ENCODE measurements around the gene RALGAPA1. TPM values are rescaled to one million over a fixed set of nuclear protein-coding genes. Genes with fewer than 3 reads are reported as not detected.
A peak's percentile ranks its signal among the peaks of the same experiment; 100 is the strongest.
"Not testable (repeated sequence)": the region's sequence is repeated elsewhere in the genome, so short reads cannot be mapped to it uniquely, and the experiment has no call there.

The RALGAPA1 gene
- total RNA-seq, 1 donor from 2014 or later = 64.5 TPM

DNA sequence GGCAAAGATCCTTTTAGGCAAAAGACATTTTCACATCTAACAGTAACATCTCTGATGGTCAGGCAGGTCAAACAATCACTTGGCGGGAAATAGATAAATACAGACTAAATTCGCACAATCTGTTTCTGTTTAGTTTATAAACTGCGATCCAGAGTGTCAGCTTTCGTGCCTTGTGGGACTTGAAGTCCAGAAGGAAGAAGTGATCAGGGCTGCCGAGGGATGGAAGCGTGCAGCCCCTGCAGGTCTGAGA is 16.8 kb upstream of the RALGAPA1 start:
- H3K27me3 Mint-ChIP-seq (ENCODE audit: low read depth) = peaks cover 3% of the 10 kb centered on the region
- H3K4me1 Mint-ChIP-seq = peaks cover 15% of the 10 kb centered on the region
- TF ChIP-seq, protein P1, sequence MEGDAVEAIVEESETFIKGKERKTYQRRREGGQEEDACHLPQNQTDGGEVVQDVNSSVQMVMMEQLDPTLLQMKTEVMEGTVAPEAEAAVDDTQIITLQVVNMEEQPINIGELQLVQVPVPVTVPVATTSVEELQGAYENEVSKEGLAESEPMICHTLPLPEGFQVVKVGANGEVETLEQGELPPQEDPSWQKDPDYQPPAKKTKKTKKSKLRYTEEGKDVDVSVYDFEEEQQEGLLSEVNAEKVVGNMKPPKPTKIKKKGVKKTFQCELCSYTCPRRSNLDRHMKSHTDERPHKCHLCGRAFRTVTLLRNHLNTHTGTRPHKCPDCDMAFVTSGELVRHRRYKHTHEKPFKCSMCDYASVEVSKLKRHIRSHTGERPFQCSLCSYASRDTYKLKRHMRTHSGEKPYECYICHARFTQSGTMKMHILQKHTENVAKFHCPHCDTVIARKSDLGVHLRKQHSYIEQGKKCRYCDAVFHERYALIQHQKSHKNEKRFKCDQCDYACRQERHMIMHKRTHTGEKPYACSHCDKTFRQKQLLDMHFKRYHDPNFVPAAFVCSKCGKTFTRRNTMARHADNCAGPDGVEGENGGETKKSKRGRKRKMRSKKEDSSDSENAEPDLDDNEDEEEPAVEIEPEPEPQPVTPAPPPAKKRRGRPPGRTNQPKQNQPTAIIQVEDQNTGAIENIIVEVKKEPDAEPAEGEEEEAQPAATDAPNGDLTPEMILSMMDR (IDR thresholded peaks at IDR 0.05; ENCODE audit: unreplicated experiment) = no peak
- no peaks in the 10 kb centered on the region for H3K36me3 Mint-ChIP-seq
- H3K27ac Mint-ChIP-seq = peak overlapping the region; percentile 78
- no peak for DNase-seq (ENCODE audit: low spot score in 2 of 2, unreplicated experiment in 2 of 2)
- H3K9me3 Mint-ChIP-seq = no peaks in the 10 kb centered on the region
- peak overlapping the region; percentile 76 for H3K4me3 Mint-ChIP-seq

DNA sequence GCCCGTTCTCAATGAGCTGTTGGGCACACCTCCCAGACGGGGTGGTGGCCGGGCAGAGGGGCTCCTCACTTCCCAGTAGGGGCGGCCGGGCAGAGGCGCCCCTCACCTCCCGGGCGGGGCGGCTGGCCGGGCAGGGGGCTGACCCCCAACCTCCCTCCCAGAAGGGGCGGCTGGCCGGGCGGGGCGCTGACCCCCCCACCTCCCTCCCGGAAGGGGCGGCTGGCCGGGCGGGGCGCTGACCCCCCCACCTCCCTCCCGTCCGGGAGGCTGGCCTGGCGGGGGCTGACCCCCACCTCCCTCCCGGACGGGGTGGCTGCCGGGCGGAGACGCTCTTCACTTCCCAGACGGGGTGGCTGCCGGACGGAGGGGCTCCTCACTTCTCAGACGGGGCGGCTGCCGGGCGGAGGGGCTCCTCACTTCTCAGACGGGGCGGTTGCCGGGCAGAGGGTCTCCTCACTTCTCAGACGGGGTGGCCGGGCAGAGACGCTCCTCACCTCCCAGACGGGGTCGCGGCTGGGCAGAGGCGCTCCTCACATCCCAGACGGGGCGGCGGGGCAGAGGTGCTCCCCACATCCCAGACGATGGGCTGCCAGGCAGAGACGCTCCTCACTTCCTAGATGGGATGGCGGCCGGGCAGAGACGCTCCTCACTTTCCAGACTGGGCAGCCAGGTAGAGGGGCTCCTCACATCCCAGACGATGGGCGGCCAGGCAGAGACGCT is 15.5 kb upstream of the RALGAPA1 start:
- H3K27ac Mint-ChIP-seq; DNase-seq (ENCODE audit: low spot score in 2 of 2, unreplicated experiment in 2 of 2); H3K27me3 Mint-ChIP-seq (ENCODE audit: low read depth); H3K36me3 Mint-ChIP-seq; H3K4me3 Mint-ChIP-seq; H3K9me3 Mint-ChIP-seq: not testable (repeated sequence)
- peaks cover 15% of the 10 kb centered on the region for H3K4me1 Mint-ChIP-seq

DNA sequence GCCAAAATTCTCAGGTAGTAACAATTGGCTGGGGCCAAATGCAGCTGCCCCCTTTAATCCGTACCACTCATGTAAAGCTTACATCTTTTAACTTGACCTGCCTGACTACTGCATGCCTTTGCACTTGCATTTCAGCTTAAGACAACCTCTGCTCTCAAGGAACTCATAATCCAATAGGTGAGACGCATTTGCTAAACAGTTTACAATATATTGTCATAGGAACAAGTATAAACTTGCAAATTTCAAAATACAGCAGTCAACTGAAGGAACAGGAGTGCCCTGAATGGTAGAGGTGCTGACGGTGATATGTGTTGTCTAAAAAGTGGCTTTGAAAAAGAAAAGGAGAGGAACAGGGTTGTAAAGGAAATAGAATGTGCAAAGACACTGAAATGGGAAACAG is 13.4 kb upstream of the RALGAPA1 start:
- no peak for DNase-seq (ENCODE audit: low spot score in 2 of 2, unreplicated experiment in 2 of 2)
- no peaks in the 10 kb centered on the region for H3K36me3 Mint-ChIP-seq
- H3K9me3 Mint-ChIP-seq = no peaks in the 10 kb centered on the region
- peaks cover 10% of the 10 kb centered on the region for H3K4me1 Mint-ChIP-seq
- no peak overlapping the region for H3K27ac Mint-ChIP-seq
- TF ChIP-seq, protein P1 (IDR thresholded peaks at IDR 0.05; ENCODE audit: unreplicated experiment) = no peak
- H3K27me3 Mint-ChIP-seq (ENCODE audit: low read depth) = peaks cover 6% of the 10 kb centered on the region
- H3K4me3 Mint-ChIP-seq = no peak overlapping the region

DNA sequence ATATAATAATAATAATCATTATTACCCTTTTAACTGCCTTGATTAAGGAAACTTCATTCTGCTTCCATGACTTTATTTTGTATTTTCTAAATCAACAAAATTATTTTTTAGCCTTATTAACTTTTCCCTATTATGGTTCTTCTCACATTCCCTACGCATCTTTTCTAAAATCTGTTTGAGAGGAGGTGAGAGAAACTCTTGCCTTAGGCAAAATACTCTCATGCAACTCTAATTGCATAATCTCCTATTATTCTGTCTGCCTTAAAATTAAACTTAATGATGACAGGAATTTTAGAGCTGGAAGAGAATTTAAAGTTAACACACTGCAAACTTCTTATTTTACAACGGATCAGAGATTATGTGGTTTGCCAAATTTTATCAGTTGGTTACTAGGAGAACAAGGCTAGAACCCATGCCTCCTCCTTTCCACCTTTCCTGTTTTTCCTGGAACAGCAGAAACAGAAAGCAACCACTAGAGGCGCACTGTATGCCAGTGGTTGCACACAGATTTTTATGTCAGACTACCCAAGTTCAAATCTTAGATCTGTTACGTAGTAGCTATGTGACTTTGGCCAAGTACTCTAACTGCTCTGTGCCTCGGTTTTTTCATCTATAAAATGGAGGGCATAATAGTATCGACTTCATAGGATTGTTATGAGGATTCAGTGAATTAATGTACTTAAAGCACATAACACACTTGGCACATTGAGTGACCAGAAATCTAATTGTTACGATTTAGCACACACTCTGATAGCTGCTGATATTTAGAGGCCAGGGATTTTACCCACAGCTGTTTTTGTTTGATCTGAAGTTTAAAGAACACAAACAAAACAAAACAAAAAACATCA is 12.7 kb upstream of the RALGAPA1 start:
- H3K36me3 Mint-ChIP-seq = no peaks in the 10 kb centered on the region
- no peak overlapping the region for H3K27ac Mint-ChIP-seq
- no peak for DNase-seq (ENCODE audit: low spot score in 2 of 2, unreplicated experiment in 2 of 2)
- H3K4me1 Mint-ChIP-seq = peaks cover 3% of the 10 kb centered on the region
- peaks cover 6% of the 10 kb centered on the region for H3K27me3 Mint-ChIP-seq (ENCODE audit: low read depth)
- H3K9me3 Mint-ChIP-seq = no peaks in the 10 kb centered on the region
- no peak overlapping the region for H3K4me3 Mint-ChIP-seq
- TF ChIP-seq, protein P1 (IDR thresholded peaks at IDR 0.05; ENCODE audit: unreplicated experiment) = no peak

DNA sequence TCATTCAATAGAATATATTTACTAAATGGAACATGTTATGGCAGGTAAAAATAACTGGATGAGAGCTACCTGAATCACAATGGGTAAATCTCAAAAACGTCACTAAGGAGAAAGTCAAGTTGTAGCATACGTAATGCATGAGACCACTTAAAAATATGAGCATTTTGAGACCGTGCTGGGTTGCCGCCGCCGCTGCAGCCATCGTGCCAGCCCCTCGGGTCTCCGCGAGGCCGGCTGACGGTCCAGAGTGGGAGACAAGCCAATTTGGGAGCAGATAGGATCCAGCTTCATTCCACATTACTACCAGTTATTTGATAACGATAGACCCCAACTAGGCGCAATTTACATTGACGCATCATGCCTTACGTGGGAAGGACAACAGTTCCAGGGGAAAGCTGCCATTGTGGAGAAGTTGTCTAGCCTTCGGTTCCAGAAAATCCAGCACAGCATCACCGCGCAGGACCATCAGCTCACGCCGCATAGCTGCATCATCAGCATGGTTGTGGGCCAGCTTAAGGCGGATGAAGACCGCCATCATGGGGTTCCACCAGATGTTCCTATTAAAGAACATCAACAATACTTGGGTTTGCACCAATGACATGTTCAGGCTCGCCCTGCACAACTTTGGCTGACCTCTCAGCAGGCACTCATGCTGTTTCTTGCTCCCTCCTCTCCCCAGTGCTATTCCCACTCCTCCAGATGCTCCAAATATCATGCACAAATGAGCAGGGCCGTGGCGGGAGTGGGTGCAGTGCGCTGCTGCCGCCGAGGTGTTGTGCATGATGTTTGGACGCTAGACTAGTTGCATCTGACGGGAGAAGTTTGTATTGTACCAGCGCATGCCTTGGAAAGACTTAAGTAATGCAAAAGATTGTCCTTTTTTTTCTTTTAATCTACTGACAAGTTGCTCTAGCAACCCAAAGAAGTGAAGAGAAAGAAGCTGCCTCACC is 10.8 kb upstream of the RALGAPA1 start:
- Mint-ChIP-seq H3K27ac (no peak overlapping the region), H3K36me3 (no peaks in the 10 kb centered on the region), H3K9me3 (no peaks in the 10 kb centered on the region), H3K4me3 (no peak overlapping the region), H3K27me3 (ENCODE audit: low read depth) (peaks cover 7% of the 10 kb centered on the region), H3K4me1 (no peaks in the 10 kb centered on the region)
- DNase-seq (ENCODE audit: low spot score in 2 of 2, unreplicated experiment in 2 of 2) = no peak
- TF ChIP-seq, protein P1 (IDR thresholded peaks at IDR 0.05; ENCODE audit: unreplicated experiment) = no peak

Data from mesothelial cell of epicardium (in vitro differentiated cells).